GM18951 (cell line): ENCODE measurements around the gene OAS3.
"Not testable (repeated sequence)": the region's sequence is repeated elsewhere in the genome, so short reads cannot be mapped to it uniquely, and the experiment has no call there.

Source experiments
- POLR2A ChIP-seq: IDR thresholded peaks from 4 replicates; pipeline ENCODE4 v1.6.1; 2011; ENCODE audit warnings: mild to moderate bottlenecking; ENCODE audit not compliant: insufficient read length, insufficient read depth; ENCODE audit errors: extremely low read depth
- in situ Hi-C: fragments of 300-500 bp; cut with MboI; formaldehyde crosslinking; loops from one replicate; pipeline ENCODE4 v1.12.0; 2022; ENCODE audit warnings: low sequenced_read_pairs, mixed read lengths, inconsistent platforms; ENCODE audit not compliant: unreplicated experiment

The OAS3 gene

GRCh38 chr12:112907415-112908157 is 30.7 kb upstream of the OAS3 start:
- TF ChIP-seq POLR2A = no peak
- in situ Hi-C loops = loop anchor here (10.0 kb wide), 1 partner anchor 127 kb away; no protein-coding TSS in a partner anchor

GRCh38 chr12:112908548-112908947 is 29.7 kb upstream of the OAS3 start:
- in situ Hi-C loops = loop anchor here (10.0 kb wide), 1 partner anchor 126 kb away; no protein-coding TSS in a partner anchor

GRCh38 chr12:112909693-112910092 is 28.6 kb upstream of the OAS3 start:
- in situ Hi-C loops = loop anchor here (10.0 kb wide), 1 partner anchor 125 kb away; no protein-coding TSS in a partner anchor
- no peak for TF ChIP-seq POLR2A

More at GRCh38 chr12:112908548-112908947, 29.7 kb upstream of the OAS3 start:
- TF ChIP-seq POLR2A = no peak

GRCh38 chr12:112913038-112913688 is 25.1 kb upstream of the OAS3 start:
- in situ Hi-C loops = no loop called here
- TF ChIP-seq POLR2A = no peak

GRCh38 chr12:112913888-112914287 is 24.4 kb upstream of the OAS3 start:
- in situ Hi-C loops = not testable (repeated sequence)

- TF ChIP-seq POLR2A = no peak
- in situ Hi-C loops = no loop called here
These were observed 22.0 kb upstream of the OAS3 start for GRCh38 chr12:112916270-112916669.

GRCh38 chr12:112919121-112919520 is 19.2 kb upstream of the OAS3 start:
- in situ Hi-C loops = no loop called here

GRCh38 chr12:112924986-112925385 is 13.3 kb upstream of the OAS3 start:
- in situ Hi-C loops = loop anchor here (10.0 kb wide), 1 partner anchor 1360 kb away; no protein-coding TSS in a partner anchor

More at GRCh38 chr12:112919121-112919520, 19.2 kb upstream of the OAS3 start:
- TF ChIP-seq POLR2A = no peak

GRCh38 chr12:112926416-112927033 is 11.7 kb upstream of the OAS3 start:
- in situ Hi-C loops = loop anchor here (10.0 kb wide), 1 partner anchor 1362 kb away; no protein-coding TSS in a partner anchor

More at GRCh38 chr12:112924986-112925385, 13.3 kb upstream of the OAS3 start:
- TF ChIP-seq POLR2A = peak; percentile 30

- TF ChIP-seq POLR2A = no peak
- in situ Hi-C loops = loop anchor here (10.0 kb wide), 1 partner anchor 1363 kb away; no protein-coding TSS in a partner anchor
These were observed 10.8 kb upstream of the OAS3 start for GRCh38 chr12:112927475-112927874.

- no peak for TF ChIP-seq POLR2A
- in situ Hi-C loops = loop anchor here (10.0 kb wide), 1 partner anchor 1363 kb away; no protein-coding TSS in a partner anchor
These were observed 10.3 kb upstream of the OAS3 start for GRCh38 chr12:112927925-112928324.

GRCh38 chr12:112928978-112929377 is 9.3 kb upstream of the OAS3 start:
- no peak for TF ChIP-seq POLR2A
- in situ Hi-C loops = loop anchor here (10.0 kb wide), 1 partner anchor 1364 kb away; no protein-coding TSS in a partner anchor

GRCh38 chr12:112929715-112930114 is 8.6 kb upstream of the OAS3 start:
- in situ Hi-C loops = loop anchor here (10.0 kb wide), 1 partner anchor 1365 kb away; no protein-coding TSS in a partner anchor
- TF ChIP-seq POLR2A = no peak
